Sciatic nerve (tissue), 2 donors: ENCODE measurements around the gene RFPL2. TPM values are rescaled to one million over a fixed set of nuclear protein-coding genes. Genes with fewer than 3 reads are reported as not detected.
A peak's percentile ranks its signal among the peaks of the same experiment; 100 is the strongest.
"Not testable (repeated sequence)": the region's sequence is repeated elsewhere in the genome, so short reads cannot be mapped to it uniquely, and the experiment has no call there.

Source experiments
- ATAC-seq: fragments of 200-7000 bp; cut with Tn5 transposase; one replicate; pipeline ENCODE4 v1.9.1; 2020; ENCODE audit warnings: mild to moderate bottlenecking, moderate library complexity
- DNase-seq: peaks from one replicate; pipeline ENCODE4 v3.0.0-alpha.2; 2020; ENCODE audit warnings: low spot score
- intact Hi-C: fragments of 100-400 bp; cut with DNase I; formaldehyde crosslinking; loops from one replicate; pipeline ENCODE4 v1.14.2; 2022
- total RNA-seq: library from RNA; stranded (reverse); fragmentation: NEBNext Ultra II Directional; extraction: Animal tissue kit (Norgen Biotek cat#: 25700); gene quantifications from one replicate; pipeline ENCODE4 v1.2.1, GENCODE V29; 2021
- donor health status: DM: no; HTN: no; CAD: no.
- donor health status: DM: no; HTN: no; CAD: no.

Gene RFPL2
- total RNA-seq, 1 donor from 2014 or later = not detected

DNA sequence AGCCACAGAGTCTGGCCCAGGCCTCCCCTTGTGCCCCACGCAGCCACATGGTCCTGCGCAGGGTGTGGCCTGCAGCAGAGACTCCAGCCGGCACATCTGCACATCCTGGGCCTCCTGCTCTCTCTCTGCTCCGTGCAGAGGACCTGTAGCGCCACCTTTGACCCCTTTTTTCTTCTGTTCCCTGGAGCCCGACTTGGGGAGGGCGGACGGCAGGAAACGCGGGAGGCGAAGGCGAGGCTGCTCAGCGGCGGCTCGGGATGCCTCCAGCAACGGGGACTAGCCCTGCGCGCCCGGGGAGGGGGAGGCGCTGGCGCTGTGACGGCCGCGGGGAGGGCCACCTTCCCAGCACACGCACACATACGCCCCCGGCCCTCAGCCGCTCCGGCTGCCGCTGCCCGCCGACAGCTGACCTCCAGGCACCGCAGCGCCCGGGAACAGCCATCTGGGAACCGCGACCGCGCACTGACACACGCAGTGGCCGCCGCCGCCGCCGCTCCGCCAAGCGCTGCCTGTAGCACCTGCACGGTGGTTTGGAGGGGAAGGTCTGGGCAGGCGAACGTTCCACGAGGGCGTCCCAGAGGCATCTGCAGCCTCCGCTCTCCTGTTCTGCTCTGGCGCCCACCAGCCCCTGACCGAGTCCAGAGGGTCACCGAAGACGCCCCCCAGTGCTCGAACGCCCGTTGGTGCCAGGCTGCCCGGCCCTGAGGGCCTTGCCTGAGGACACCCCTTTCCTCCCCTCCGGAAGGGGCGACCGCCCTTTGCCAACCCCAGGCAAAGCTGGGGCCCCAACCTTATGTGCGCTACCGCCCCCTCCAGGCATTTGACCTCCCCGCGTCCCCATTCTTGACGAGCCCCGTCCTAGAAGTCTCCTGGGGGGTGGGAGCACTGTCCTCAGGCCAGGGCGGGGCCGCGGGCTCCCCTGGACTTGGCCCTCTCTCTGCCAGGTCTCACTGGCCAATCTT is 28.9 kb downstream of the RFPL2 start:
- no peak for ATAC-seq
- no peak for DNase-seq
- intact Hi-C loops = no loop called here

GRCh38 chr22:32175115-32175514 is 29.8 kb downstream of the RFPL2 start:
- ATAC-seq (no peak), DNase-seq (no peak)
- intact Hi-C loops = no loop called here

- ATAC-seq = no peak
Observed at GRCh38 chr22:32165681-32166080, 39.2 kb downstream of the RFPL2 start.

GRCh38 chr22:32164075-32164860 is 40.6 kb downstream of the RFPL2 start:
- intact Hi-C loops = no loop called here
- DNase-seq (no peak), ATAC-seq (no peak)

More at GRCh38 chr22:32165681-32166080, 39.2 kb downstream of the RFPL2 start:
- DNase-seq = no peak
- intact Hi-C loops = no loop called here

DNA sequence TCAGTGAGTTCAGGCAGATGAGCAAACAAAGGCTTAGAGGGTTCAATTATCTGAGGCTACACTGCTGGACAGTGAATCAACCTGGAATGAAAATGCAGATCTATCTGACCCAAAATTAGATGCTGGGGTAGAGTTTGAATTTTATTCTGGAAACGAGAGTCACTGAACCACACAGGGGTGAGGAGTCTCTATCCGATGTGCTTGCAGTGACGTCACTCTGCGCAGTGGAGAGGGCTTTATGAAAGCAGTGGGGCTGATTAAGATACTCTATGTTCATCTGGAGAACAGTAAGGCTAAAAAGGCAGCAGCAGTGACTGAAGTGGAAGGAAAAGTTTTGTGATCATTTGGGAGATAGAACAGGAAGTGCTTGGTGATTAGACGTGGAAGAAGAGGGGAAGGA is 44.5 kb downstream of the RFPL2 start:
- ATAC-seq = not testable (repeated sequence)

GRCh38 chr22:32158712-32159533 is 46.0 kb downstream of the RFPL2 start, which contains the start of gene C22orf42:
Gene C22orf42, minus strand, starts transcription at chr22:32159303. Its CDS starts 88 bp downstream, at chr22:32159215.
- intact Hi-C loops = no loop called here
- ATAC-seq (no peak), DNase-seq (no peak)

More for the DNA sequence above, 44.5 kb downstream of the RFPL2 start:
- DNase-seq, intact Hi-C loops: not testable (repeated sequence)

GRCh38 chr22:32157632-32158031 is 47.2 kb downstream of the RFPL2 start:
- DNase-seq, ATAC-seq, intact Hi-C loops: not testable (repeated sequence)

DNA sequence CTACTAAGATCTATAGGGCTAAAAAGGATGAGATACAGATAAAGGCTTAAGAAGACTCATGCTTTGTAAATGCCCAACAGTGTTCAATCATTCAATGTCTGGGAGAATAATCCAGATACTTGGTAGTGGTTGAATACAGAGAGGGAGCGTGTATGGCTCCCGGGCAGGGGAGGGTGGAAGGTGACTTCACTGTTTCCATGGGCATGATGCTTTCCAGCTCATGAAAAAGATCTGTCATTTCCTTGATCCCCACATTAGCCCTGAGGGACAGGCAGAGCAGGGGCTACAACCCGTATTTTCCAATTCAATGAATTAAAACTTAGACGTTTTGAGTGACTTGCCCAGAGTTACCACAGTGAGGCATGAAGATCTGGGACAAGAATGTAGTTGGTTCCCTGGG is 50.1 kb downstream of the RFPL2 start:
- intact Hi-C loops, ATAC-seq, DNase-seq: not testable (repeated sequence)

DNA sequence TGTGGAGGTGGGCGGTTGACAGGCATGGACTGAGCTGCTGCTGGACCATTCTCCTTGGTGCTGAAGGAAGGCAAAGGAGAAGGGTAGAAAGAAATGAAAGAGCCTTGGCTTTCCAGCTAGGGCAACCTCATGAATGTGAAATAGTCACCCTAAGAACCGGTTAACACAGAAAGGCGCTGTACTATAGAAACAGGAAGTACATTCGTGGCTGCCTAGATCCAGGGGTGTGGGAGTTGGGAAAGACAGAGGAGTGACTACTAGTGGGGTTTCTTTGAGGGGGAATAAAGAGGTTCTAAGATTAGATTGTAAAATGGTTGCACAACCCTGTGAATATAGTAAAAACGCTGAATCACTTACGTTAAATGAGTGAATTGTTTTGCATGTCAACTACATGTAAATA is 53.2 kb downstream of the RFPL2 start:
- DNase-seq, ATAC-seq: not testable (repeated sequence)

DNA sequence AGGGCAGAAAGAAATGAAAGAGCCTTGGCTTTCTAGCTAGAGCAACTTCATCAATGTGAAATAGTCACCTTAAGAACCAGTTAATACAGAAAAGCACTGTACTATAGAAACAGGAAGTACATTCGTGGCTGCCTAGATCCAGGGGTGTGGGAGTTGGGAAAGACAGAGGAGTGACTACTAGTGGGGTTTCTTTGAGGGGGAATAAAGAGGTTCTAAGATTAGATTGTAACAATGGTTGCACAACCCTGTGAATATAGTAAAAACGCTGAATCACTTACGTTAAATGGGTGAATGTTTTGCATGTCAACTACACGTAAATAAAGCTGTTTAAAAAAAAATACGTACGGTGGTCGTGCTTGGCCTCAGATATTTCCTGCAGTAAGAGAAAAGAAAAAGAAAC is 54.2 kb downstream of the RFPL2 start:
- ATAC-seq, intact Hi-C loops, DNase-seq: not testable (repeated sequence)

More for the DNA sequence above, 53.2 kb downstream of the RFPL2 start:
- intact Hi-C loops = not testable (repeated sequence)

DNA sequence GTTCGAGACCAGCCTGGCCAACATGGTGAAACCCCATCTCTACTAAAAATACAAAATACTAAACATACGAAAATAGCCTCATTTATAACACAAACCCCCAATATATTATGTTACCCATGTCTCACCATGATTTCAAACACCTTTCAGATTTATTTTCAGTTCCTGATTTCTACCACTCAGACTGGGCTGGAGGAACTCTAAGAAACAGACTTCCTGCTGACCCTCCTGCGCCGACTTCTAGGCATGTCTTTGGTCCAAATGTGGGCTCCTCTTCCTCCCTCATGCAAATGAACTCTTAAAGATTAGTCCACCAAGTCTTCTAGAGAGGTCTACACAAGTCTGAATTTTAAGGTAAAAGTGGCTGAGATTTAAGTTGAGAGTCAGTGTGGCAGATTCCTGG is 56.5 kb downstream of the RFPL2 start:
- intact Hi-C loops, DNase-seq: not testable (repeated sequence)

DNA sequence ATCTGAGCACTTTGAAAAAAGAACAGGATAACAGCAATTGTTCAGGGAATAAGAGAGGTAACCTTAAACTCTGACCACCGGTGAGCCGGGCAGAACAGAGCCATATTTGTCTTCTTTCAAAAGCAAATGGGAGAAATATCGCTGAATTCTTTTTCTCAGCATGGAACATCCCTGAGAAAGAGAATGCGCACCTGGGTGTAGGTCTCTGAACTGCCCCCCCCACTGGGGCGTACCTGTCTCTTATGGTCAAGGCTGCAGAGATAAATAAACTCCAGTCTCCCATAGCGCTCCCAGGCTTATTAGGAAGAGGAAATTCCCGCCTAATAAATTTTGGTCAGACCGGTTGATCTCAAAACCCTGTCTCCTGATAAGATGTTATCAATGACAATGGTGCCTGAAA is 57.7 kb downstream of the RFPL2 start:
- ATAC-seq, DNase-seq, intact Hi-C loops: not testable (repeated sequence)

More for the DNA sequence above, 56.5 kb downstream of the RFPL2 start:
- ATAC-seq = not testable (repeated sequence)

DNA sequence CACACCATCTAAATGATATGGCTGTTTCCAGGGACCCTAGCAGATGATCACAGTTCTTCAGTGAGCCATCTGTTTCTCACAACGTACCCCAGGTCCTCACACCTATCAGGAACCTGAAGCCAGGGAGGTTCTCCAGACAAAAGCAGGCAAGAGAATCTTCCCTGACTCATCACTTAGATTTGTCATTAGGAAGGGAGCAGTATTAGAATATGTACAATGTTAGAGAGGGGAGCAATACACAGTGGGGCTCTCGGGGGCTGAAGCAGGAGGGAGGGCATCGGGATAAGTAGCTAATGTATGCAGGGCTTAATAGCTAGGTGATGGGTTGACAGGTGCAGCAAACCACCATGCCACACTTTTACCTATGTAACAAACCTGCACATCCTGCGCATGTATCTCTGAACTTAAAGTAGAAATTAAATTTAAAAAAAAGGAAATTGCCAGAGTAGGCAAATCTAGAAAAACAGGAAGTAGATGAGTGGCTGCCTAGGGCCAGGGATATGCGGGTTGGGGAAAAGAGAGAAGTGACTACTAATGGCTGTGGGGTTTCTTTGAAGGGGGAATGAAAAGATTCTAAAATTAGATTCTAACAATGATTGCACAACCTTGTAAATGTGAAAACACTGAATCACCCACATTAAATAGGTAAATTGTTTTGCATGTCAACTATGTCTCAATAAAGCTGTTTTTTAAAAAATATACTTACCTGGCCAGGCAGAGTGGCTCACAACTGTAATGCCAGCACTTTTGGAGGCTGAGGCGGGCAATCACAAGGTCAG is 60.2 kb downstream of the RFPL2 start:
- intact Hi-C loops = no loop called here
- DNase-seq (no peak), ATAC-seq (peak; percentile 62)

DNA sequence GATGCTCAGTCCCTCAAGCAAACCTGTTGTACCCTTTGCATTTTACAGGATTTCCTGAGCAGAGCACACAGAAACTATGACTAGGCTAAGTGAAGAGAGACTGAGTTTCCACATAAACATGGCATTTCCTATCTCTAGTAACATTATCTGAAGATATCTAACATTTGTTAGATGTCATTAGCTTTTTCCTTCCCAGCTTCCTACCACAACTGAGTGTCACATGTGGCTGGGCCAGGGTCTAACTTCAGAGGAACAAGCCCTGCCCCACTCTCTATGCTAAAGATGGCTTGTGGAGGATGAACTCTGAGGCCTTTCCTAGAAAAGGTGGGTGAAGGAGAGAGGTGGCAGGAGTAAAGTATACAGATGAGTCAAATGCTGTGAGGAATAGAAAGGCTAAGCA is 62.3 kb downstream of the RFPL2 start:
- DNase-seq (no peak), ATAC-seq (no peak)
- intact Hi-C loops = no loop called here

- ATAC-seq = peak; percentile 45
- DNase-seq, intact Hi-C loops: not testable (repeated sequence)
Observed at GRCh38 chr22:32140688-32141087, 64.2 kb downstream of the RFPL2 start.
